ENCODE data around the gene PIK3CB.
A peak's percentile ranks its signal among the peaks of the same experiment; 100 is the strongest.

The PIK3CB gene

DNA sequence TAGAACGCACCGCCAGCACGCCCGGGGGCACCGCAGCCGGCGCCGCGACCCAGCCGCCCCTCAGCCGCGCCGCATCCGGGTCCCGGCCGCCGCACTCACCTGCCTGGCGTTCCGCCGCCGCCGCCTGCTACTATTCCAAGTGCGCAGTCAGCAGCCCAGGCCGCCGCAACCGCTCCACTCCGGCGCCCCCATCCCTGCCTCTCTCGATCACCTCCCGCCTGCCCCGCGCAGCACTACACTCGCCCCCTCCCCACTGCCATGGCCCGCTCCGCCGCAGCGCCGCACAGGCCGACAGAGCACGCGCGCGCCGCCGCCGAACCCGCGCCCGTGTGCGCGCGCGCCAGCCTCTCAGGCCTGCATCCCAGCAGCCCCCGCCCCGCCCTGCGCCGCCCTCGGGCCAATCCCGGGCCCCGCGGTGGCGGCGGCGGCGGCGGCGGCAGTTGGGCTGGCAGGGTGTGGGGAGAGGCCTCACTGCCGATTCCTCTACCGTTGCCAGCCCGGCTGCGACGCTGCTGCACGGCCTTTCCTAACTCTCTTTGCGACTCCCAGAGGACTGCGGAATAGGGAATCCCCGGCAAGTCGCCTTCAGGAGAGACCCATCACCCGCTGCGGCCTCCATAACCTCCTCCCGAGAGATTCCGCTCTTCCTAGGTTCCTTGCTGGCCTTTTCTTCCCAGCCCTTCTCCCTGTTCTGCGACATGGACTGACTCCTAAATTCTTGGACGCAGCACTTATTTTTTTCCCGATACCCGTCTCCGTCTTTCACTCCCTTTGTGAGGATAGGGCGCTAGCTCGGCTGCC is at the start of gene PIK3CB:
PIK3CB (minus strand) TSS at position 333 of the 801 bp plus-strand sequence. CDS start 75,585 bp downstream, outside the sequence.
- peak; percentile 97 for DNase-seq (ENCODE audit: low read depth, low spot score)

DNA sequence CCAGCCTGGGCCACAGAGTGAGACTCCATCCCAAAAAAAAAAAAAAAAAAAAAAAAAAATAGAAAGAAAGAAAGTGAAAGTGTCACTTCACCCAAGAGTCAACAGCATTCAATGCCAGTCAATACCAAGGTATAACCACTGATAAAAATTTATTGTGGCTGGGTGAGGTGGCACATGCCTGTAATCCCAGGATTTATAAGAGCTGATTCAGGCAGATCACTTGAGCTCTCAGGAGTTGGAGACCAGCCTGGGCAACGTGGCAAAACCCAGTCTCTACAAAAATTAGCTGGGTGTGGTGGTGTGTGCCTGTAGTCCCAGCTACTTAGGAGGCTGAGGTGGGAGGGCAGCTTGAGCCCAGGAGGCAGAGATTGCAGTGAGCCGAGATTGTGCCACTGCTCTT is 46.5 kb upstream of the PIK3CB start:
- no peak for DNase-seq (ENCODE audit: low read depth, low spot score)

DNA sequence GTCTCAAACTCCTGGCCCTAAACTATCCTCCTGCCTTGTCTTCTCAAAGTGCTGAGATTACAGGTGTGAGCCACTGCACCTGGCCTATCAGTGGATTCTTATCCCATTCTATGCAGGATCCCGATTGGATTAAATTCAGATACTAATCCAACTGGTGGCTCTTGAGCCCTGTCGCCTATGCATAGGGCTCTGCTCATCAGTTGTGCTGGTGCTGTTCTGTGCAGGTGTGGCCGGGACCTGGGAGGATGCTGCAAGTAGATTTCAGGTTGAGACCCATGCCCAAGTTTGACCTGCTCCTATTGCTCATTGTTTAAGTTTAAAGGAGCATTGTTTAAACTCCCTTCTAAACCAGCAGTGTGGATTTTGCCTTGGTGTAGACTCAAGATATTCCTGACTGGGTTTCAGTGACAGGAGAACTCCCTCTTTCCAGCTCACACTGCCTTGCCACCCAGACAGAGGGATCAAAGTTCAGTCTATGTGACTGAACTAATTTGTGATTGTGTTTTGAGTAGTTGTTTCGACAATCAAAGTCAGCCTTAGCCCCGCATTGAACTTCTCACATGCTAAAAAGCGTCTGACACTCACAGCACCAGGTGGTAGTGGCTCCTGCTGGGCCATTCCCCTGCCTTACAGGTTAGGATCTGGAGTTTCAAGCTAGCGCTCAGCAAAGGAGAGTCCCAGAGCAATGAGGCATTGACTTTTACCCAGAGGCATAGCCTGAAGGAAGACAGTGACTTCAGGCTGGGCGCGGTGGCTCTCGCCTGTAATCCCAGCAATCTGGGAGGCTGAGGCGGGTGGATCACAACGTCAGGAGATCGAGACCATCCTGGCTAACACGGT is 45.0 kb upstream of the PIK3CB start:
- DNase-seq (ENCODE audit: low read depth, low spot score), result no peak

DNA sequence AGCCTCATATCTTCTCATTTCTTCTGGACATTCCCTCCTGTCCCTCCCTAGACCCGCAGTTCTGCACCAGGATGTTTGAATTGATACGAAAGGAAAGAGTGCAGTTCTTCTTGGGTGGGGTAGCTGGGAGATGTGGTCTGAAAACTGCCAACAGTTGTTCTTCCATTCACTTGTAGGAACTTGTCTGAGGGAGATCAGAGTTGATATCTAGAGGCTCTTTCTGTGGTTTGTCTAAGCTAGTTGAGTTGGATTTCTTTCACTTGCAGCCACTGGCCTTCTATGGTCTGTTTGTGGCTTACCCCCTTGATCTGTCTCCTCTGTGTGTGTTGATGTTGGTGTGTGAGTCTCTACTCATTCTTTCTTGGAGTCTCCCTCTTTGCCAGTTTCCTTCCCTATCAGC is 42.5 kb upstream of the PIK3CB start:
- DNase-seq (ENCODE audit: low read depth, low spot score), result no peak

DNA sequence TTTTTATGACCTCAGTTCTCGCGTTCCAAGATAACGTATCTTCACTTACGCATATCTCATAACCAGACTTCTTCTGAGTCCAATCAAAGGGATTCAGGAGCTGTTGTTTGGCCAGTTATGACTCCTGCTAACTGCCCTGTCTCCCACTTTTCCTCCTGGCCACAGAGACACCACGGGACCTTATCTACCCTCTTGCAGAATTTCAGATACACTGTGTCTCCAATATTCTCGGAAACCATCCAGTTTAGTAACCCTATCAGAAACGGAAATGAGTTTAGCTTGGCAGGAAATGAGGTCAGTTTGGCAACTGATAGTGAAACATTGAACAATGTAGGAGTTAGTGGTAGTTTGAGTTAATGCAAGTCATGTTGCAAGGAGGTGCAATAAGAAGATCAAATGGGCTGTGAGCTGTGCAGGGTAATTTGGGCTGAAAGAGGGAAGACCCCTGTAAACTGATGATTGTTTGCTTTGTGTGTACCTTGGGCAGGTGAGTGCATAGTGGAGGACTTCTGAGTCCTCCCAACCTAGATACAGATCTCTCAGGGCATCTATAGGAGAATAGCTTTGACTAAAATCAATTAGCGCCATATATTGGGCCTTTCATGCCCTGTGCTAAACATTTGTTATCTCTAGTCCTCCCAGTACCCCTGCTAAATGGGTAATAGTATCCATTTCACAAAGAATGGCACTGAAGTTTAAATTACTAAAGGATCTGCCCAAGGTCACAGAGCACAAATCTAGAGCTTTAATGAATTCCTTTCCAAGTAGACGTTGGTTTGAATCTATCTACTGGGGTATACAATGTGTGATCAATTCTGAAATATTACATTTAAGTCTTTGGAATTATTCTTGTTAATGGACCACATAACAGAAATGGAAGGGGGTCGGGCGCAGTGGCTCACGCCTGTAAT is 41.3 kb upstream of the PIK3CB start:
- no peak for DNase-seq (ENCODE audit: low read depth, low spot score)

DNA sequence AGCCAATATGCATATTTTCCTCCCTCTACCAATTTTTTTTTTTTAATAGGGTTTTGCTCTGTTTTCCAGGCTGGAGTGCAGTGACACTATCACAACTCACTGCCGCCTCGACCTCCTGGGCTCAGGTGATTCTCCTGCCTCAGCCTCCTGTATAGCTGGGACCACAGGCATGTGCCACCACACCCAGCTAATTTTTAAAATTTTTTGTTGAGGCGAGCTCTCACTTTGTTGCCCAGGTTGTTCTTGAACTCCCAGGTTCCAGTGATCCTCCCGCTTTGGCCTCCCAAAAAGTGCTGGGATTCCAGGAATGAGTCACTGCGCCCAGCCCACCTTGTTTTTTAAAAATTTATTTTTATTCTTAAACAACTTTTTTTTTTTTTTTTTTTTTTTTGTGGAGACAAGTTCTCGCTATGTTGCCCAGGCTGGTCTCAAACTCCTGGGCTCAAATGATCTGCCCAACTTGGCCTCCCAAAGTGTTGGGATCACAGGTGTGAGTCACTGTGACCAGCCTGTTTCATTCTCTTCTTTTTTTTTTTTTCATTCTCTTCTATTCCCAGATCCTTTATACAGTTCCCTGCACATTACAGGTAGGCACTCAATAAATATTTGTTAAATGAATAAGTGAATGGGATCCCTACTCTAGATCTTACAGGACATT is 40.5 kb upstream of the PIK3CB start:
- no peak for DNase-seq (ENCODE audit: low read depth, low spot score)

DNA sequence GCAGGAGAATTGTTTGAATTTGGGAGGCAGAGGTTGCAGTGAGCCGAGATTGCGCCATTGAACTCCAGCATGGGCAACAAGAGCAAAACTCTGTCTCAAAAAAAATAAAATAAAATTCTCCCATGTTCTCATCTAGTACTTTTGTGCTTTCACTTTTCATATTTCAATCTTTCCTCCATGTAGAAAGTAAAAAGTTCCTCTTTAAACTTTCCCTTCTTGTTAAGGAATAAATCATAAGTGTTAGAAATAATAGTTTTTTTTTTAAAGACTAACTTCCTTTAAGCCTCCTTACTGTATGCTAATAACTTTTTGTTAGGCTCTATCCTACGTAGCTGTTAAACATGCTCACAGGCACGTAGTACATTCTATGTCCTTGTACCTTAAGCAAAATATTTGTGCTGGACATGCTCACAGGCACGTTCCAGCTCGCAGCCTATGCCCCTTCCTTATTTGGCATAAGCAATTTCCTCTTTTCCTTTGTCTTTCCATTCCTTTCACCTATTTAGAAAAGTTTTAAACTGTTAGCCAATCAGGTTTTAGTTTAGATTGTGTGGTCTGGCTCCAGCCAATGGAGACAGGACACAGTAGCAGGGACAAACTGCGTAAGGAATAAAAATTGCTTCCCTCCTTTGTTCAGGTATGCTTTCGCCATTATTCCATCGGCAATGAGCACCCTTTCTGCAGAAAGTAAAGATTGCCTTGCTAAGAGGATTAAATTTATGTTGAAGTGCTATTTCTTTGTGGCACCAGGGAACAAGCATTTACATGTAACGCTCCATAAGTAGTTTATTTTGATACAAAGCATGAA is 38.9 kb upstream of the PIK3CB start:
- DNase-seq (ENCODE audit: low read depth, low spot score), result no peak

DNA sequence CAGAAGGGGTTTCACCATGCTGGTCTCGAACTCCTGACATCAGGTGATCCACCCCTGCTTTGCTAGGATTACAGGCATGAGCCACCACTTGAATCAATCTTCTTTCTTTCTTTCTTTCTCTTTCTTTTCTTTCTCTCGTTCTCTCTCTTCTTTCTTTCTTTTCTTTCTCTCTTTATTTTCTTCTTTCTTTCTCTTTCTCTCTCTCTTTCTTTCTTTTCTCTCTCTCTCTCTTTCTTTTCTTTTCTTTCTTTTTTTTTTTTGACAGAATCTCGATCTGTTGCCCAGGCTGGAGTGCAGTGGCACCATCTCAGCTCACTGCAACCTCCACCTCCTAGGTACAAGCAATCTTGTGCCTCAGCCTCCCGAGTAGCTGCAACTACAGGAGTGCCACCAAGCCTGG is 37.9 kb upstream of the PIK3CB start:
- no peak for DNase-seq (ENCODE audit: low read depth, low spot score)

DNA sequence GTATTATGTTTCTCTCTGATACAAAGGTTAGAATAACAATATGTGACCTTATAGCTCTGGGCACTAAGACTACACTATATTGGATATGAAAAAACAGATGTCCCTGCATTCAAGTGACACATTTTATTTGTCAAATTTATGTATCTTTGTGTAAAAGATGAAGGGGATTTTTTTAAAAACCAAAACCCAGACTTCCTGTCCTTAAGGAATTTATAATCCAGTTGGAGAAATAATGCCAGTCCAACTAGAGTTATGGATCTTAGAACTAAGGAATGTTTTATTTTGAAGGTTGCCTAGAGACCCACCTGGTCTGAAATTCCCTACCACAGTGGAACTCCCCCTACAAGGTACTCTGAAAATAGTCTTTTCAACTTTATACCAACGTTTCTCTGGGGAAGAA is 33.3 kb upstream of the PIK3CB start:
- DNase-seq (ENCODE audit: low read depth, low spot score), result peak; percentile 25

DNA sequence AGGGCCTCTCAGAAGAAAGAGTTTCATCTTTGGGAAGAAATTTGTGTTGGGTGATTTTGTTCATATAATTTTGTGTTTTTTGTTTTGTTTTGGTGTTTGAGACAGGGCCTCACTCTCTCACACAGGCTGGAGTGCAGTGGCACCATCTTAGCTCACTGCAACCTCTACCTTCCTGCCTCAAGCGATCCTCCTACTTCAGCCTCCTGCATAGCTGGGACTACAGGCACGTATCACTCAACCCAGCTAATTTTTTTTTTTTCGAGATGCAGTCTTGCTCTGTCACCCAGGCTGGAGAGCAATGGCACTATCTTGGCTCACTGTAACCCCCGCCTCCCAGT is 29.0 kb upstream of the PIK3CB start:
- DNase-seq (ENCODE audit: low read depth, low spot score), result no peak

DNA sequence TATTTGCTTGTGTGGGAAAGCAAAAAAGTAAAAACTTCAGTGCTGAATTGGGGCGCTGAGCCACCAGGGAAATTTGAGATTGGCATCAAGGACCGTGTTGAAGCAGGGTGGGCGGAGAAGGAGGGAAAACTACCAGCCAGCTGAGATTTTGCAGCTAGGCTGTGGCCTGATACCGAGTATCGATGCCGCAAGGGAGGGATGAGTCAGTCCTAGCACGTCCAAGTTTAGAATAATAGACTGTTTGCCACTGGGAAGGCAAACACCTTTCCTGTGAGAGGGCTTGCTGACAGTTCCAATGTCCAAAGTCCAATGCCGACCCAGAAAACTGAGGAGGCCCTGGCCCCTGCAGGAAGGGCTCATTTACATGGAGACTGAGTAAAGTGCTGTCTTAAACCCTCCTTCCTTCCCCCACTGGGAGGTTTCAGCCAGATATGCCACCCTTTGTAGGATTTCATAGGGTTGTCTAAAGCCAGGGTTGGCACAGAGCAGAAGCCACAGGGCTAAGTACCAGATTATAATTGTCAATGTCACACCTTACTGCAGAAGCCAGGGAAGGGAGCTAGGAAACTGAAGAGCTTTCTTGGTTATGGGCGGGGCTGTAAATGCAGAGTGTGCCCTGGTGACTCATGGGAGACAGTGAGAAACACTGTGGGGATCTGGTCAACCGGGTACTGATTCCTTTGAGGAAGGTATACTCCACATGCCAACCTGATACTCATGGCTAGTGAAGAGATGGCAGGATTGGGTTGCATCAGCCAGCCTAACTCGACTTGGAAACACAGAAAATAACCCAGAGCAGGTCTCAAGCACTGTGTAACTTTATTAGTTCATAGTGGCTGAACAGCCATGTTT is 28.4 kb upstream of the PIK3CB start:
- DNase-seq (ENCODE audit: low read depth, low spot score), result peak; percentile 72

DNA sequence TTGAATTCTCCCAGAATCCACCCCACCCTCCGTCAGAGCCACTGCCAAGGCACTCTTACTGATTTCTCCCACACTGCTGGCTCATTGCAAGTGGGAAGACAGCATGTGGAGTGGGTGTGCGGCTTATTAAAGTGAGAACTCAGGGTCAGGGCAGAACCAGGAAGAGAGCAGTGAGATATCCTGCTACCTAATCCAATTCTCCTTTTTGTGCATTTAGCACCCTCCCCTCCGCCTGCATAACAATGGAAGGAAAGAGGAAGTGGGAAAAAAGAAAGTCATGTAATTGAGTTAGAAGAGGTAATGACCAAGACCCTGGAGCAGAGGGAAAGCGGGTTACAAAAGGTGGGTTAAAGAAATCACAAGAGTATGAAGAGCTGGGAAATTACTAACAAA is 27.8 kb upstream of the PIK3CB start:
- DNase-seq (ENCODE audit: low read depth, low spot score), result no peak

DNA sequence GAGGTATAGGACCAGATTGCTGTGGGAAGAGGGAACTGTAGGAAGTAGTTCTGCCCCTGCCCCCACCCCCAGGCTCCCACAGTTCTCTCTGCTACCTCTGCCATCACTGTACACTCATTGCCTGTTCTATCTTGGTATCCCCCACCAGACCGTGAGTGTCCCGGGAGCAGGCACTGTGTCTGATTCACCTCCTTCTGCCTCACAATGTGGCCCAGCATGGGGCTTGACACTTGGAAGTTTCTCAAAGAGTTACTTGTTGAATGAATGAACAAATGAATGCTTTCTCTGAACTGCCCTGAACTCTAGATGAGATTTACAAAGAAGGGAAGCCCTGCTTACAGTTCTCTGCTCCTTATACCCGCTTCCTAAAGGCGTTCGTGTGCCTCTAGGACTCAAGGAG is 27.1 kb upstream of the PIK3CB start:
- peak; percentile 74 for DNase-seq (ENCODE audit: low read depth, low spot score)

DNA sequence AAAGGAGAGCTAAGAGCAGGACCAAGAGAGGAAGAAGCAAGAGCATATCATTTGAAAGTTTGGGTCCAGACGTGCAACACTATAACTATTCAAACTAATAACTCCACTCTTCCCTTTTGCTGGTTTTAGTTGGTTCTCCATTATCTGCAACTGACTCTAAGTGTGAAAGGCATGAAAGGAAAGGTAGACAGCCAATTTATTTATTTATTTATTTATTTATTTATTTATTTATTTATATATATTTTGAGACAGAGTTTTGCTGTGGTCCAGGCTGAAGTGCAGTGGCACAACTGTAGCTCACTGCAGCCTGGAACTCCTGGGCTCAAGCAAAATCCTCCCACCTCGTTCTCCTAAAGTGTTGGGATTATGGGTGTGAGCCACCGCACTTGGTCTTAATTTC is 22.1 kb upstream of the PIK3CB start:
- no peak for DNase-seq (ENCODE audit: low read depth, low spot score)

DNA sequence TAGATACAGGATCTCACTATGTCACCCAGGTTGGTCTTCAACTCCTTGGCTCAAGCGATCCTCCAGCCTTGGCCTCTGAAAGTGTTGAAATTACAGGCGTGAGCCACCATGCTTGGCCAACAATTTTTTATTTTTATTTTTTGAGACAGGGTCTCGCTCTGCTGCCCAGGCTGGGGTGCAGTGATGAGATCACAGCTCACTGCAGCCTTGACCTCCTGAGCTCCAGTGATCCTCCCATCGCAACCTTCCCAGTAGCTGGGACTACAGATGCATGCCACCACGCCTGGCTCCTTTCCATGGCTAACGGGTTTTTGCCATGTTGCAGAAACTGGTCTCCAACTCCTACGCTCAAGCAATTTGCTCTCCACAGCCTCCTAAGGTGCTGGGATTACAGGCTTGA is 20.2 kb upstream of the PIK3CB start:
- DNase-seq (ENCODE audit: low read depth, low spot score), result no peak

DNA sequence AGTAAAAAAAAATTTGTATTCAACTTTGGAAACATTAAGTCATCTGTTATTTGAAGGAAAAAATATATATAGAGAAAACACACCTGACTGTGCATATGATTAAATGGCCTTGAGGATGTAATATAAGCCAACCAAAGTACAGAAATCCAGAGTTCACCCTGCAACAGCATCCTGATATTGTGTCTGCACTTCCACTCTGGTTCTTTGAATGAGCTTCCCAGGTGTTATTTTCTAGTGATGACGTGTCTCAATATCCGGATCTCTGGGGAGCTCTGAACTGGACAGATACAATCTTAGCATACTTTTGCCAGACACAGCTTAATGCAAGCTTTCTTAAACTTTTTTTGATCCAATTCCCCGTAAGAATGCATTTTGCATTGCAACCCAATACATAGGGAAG is 19.5 kb upstream of the PIK3CB start:
- no peak for DNase-seq (ENCODE audit: low read depth, low spot score)

DNA sequence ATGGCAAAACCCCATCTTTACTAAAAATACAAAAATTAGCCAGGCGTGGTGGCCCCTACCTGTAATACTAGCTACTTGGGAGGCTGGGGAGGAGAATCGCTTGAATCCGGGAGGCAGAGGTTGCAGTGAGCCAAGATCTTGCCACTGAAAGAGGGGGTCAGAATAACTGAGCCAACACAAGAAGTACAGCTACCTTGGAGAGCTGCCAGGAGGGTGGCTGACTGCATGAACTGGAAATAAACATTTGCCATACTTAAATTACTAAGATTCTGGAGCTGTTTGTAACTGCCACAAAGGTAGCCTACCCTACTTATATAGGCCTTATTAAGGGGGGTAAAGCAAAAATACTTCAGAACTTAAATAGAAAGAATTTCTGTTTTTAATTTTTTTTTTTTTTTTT is 15.4 kb upstream of the PIK3CB start:
- peak; percentile 61 for DNase-seq (ENCODE audit: low read depth, low spot score)

DNA sequence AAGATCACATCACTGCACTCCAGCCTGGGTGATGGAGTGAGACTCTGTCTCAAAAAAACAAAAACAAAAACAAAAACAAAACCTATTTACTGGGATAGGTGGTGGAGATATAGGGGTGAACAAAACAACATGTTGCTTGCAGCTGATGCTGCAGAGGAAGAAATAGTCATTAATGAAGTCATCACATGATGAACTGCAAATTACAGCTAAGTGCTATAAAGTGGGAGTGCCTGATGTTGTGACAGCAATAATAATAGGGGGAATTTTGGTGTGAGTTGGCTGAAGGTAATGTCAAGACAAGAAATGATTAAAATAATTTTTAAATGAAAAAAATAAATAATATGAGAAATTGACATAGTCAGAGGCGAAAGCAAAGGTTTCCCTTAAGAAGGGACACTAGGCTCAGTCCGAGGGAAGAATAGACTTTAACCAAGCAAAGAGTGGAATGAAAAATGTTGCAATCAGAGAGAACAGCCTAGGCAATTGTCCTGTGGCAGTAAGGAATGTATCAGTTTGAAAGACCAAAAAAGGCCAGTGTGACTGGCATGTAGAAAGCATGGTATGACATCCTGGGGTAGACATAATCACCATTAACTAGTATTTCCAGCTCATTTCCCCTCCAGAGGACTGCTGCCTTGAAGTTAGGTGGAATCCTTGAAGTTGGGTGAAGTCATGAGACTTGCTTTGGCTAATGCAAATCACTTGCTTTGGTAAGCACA is 14.7 kb upstream of the PIK3CB start:
- no peak for DNase-seq (ENCODE audit: low read depth, low spot score)

DNA sequence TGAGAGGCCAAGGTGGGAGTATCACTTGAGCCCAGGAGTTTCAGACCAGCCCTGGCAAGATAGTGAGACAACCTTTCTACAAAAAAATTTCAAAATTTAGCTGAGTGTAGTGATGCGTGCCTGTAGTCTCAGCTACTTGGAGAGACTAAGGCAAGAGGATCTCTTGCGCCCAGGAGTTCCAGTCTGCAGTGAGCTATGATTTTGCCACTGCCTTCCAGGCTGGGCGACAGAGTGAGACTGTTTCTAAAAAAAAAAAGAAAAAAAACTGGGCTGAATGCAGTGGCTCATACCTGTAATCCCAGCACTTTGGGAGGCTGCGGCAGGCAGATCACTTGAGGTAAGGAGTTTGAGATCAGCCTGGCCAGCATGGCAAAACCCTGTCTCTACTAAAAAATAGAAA is 14.0 kb upstream of the PIK3CB start:
- no peak for DNase-seq (ENCODE audit: low read depth, low spot score)
